ENCODE data around the gene TMEM94.
A peak's percentile ranks its signal among the peaks of the same experiment; 100 is the strongest.

TMEM94 gene

DNA sequence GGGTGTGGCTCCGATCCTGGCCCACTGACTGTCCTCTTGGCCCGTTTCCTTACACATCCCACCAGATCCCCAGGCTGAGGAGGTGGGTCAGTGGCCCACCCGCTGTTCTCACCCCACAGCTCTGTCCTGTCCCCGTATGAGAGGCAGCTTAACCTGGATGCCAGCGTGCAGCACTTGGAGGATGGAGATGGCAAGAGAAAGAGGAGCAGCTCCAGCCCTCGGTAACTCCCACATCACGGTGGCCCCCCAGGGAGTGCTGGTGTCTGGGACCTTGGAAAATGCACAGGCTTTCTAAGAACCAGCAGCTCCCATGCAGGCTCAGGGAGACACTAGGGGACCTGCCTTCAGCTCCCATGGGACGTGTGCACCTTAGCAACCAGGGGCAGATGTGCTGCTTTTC, 64.9 kb downstream of the TMEM94 start:
- no peak overlapping the region for H3K23ac ChIP-seq (ENCODE audit: low read length)
- H2AFZ ChIP-seq (ENCODE audit: insufficient read depth, low read length, poor library complexity) = no peak overlapping the region
- no peak overlapping the region for H3K27ac ChIP-seq (ENCODE audit: low read depth, low read length)
- no peak overlapping the region for H3K9ac ChIP-seq (ENCODE audit: low read length)
- no peak overlapping the region for H3K4ac ChIP-seq (ENCODE audit: low read depth, low read length)
- H2BK5ac ChIP-seq (ENCODE audit: low read depth, low read length, poor library complexity) = no peak overlapping the region
- H3K4me3 ChIP-seq (ENCODE audit: low read depth, low read length) = no peak overlapping the region
- H2BK12ac ChIP-seq (ENCODE audit: low read length) = no peak overlapping the region
- peaks cover 2% of the 10 kb centered on the region for H3K79me2 ChIP-seq (ENCODE audit: control insufficient read depth, insufficient read depth, low read length, poor library complexity)
- no peak overlapping the region for H3K14ac ChIP-seq (ENCODE audit: low read length)
- H3K4me2 ChIP-seq (ENCODE audit: low read length) = no peak overlapping the region
- H3K4me1 ChIP-seq (ENCODE audit: control insufficient read depth in 1 of 2, insufficient read depth in 2 of 2, low read length in 2 of 2) = peaks cover 5 to 15% of the 10 kb centered on the region in 2 experiments
- no peaks in the 10 kb centered on the region for H3K9me3 ChIP-seq (ENCODE audit: insufficient read depth, low read depth, low read length)
- DNase-seq = no peak
- H2BK120ac ChIP-seq (ENCODE audit: insufficient read depth, low read length, poor library complexity) = no peak overlapping the region
- H3K27me3 ChIP-seq (ENCODE audit: insufficient read depth, low read length) = no peaks in the 10 kb centered on the region
- H3K18ac ChIP-seq (ENCODE audit: low read length) = no peak overlapping the region
- peaks cover 8% of the 10 kb centered on the region for H3K79me1 ChIP-seq (ENCODE audit: low read length)
- H4K12ac ChIP-seq (ENCODE audit: low read depth, low read length) = no peak overlapping the region
- WGBS (ENCODE audit: extremely low coverage, insufficient coverage, insufficient read length) = no CpG with 5 or more reads among the region's 8 CpGs
- no peak overlapping the region for H4K8ac ChIP-seq (ENCODE audit: low read depth, low read length)
- H3K36me3 ChIP-seq (ENCODE audit: control insufficient read depth in 1 of 2, insufficient read depth in 2 of 2, low read length in 2 of 2) = peaks cover 9 to 25% of the 10 kb centered on the region in 2 experiments
- H2AK5ac ChIP-seq (ENCODE audit: low read length) = no peak overlapping the region
- no peak overlapping the region for H4K91ac ChIP-seq (ENCODE audit: low read depth, low read length)

- Histone ChIP-seq H4K91ac (ENCODE audit: low read depth, low read length) (no peak overlapping the region), H3K4me1 (ENCODE audit: control insufficient read depth in 1 of 2, insufficient read depth in 2 of 2, low read length in 2 of 2) (peaks cover 10 to 16% of the 10 kb centered on the region in 2 experiments), H4K12ac (ENCODE audit: low read depth, low read length) (no peak overlapping the region), H3K27me3 (ENCODE audit: insufficient read depth, low read length) (no peaks in the 10 kb centered on the region), H2AK5ac (ENCODE audit: low read length) (no peak overlapping the region), H3K79me1 (ENCODE audit: low read length) (peaks cover 3% of the 10 kb centered on the region), H3K4me2 (ENCODE audit: low read length) (no peak overlapping the region), H3K9ac (ENCODE audit: low read length) (no peak overlapping the region), H3K79me2 (ENCODE audit: control insufficient read depth, insufficient read depth, low read length, poor library complexity) (no peaks in the 10 kb centered on the region), H3K36me3 (ENCODE audit: control insufficient read depth in 1 of 2, insufficient read depth in 2 of 2, low read length in 2 of 2) (peaks cover 9 to 25% of the 10 kb centered on the region in 2 experiments), H2BK5ac (ENCODE audit: low read depth, low read length, poor library complexity) (no peak overlapping the region), H2AFZ (ENCODE audit: insufficient read depth, low read length, poor library complexity) (no peak overlapping the region), H3K4me3 (ENCODE audit: low read depth, low read length) (no peak overlapping the region), H3K14ac (ENCODE audit: low read length) (no peak overlapping the region), H2BK120ac (ENCODE audit: insufficient read depth, low read length, poor library complexity) (no peak overlapping the region), H3K4ac (ENCODE audit: low read depth, low read length) (no peak overlapping the region), H3K27ac (ENCODE audit: low read depth, low read length) (no peak overlapping the region), H3K9me3 (ENCODE audit: insufficient read depth, low read depth, low read length) (no peaks in the 10 kb centered on the region), H2BK12ac (ENCODE audit: low read length) (no peak overlapping the region), H3K18ac (ENCODE audit: low read length) (no peak overlapping the region), H3K23ac (ENCODE audit: low read length) (no peak overlapping the region), H4K8ac (ENCODE audit: low read depth, low read length) (no peak overlapping the region)
- WGBS (ENCODE audit: extremely low coverage, insufficient coverage, insufficient read length) = no CpG with 5 or more reads among the region's 33 CpGs
- no peak for DNase-seq
Observed at GRCh38 chr17:75521951-75522727, 65.7 kb downstream of the TMEM94 start.

DNA sequence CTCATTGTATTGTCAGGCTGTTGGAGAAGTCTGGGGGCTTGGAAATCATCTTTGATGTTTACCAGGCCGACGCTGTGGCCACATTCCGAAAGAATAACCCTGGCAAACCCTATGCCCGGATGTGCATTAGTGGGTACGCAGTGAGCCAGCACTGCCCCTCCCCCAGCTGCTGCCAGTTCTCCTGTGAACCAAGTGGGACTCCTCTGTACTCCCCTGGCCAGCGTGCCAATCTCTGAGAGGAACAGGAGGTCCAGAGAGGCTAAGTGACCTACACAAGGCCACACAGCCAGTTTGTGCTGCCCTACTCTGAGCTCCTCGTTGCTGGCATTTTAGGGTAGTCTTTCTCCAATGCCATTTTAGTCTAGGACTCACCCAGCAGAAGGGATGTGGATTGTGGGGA, 67.2 kb downstream of the TMEM94 start:
- H4K8ac ChIP-seq (ENCODE audit: low read depth, low read length) = no peak overlapping the region
- H2BK12ac ChIP-seq (ENCODE audit: low read length) = no peak overlapping the region
- H3K27me3 ChIP-seq (ENCODE audit: insufficient read depth, low read length) = no peaks in the 10 kb centered on the region
- no peaks in the 10 kb centered on the region for H3K9me3 ChIP-seq (ENCODE audit: insufficient read depth, low read depth, low read length)
- H3K27ac ChIP-seq (ENCODE audit: low read depth, low read length) = no peak overlapping the region
- no peak overlapping the region for H2BK120ac ChIP-seq (ENCODE audit: insufficient read depth, low read length, poor library complexity)
- no peak overlapping the region for H3K4me2 ChIP-seq (ENCODE audit: low read length)
- no peak overlapping the region for H2AFZ ChIP-seq (ENCODE audit: insufficient read depth, low read length, poor library complexity)
- H3K79me1 ChIP-seq (ENCODE audit: low read length) = peaks cover 3% of the 10 kb centered on the region
- H3K4me3 ChIP-seq (ENCODE audit: low read depth, low read length) = no peak overlapping the region
- no peak overlapping the region for H4K91ac ChIP-seq (ENCODE audit: low read depth, low read length)
- DNase-seq = no peak
- WGBS (ENCODE audit: extremely low coverage, insufficient coverage, insufficient read length) = no CpG with 5 or more reads among the region's 7 CpGs
- no peak overlapping the region for H2AK5ac ChIP-seq (ENCODE audit: low read length)
- H3K79me2 ChIP-seq (ENCODE audit: control insufficient read depth, insufficient read depth, low read length, poor library complexity) = no peaks in the 10 kb centered on the region
- H3K36me3 ChIP-seq (ENCODE audit: control insufficient read depth in 1 of 2, insufficient read depth in 2 of 2, low read length in 2 of 2) = peaks cover 9 to 25% of the 10 kb centered on the region in 2 experiments
- H3K4me1 ChIP-seq (ENCODE audit: control insufficient read depth in 1 of 2, insufficient read depth in 2 of 2, low read length in 2 of 2) = peaks cover 5 to 10% of the 10 kb centered on the region in 2 experiments
- no peak overlapping the region for H3K23ac ChIP-seq (ENCODE audit: low read length)
- H3K9ac ChIP-seq (ENCODE audit: low read length) = no peak overlapping the region
- no peak overlapping the region for H3K14ac ChIP-seq (ENCODE audit: low read length)
- H4K12ac ChIP-seq (ENCODE audit: low read depth, low read length) = no peak overlapping the region
- H3K18ac ChIP-seq (ENCODE audit: low read length) = no peak overlapping the region
- no peak overlapping the region for H3K4ac ChIP-seq (ENCODE audit: low read depth, low read length)
- no peak overlapping the region for H2BK5ac ChIP-seq (ENCODE audit: low read depth, low read length, poor library complexity)

GRCh38 chr17:75524269-75524969, 68.0 kb downstream of the TMEM94 start:
- no peak overlapping the region for H4K8ac ChIP-seq (ENCODE audit: low read depth, low read length)
- H2BK5ac ChIP-seq (ENCODE audit: low read depth, low read length, poor library complexity) = no peak overlapping the region
- no peaks in the 10 kb centered on the region for H3K27me3 ChIP-seq (ENCODE audit: insufficient read depth, low read length)
- DNase-seq = no peak
- peak overlapping the region; percentile 80 for H3K4me3 ChIP-seq (ENCODE audit: low read depth, low read length)
- peaks cover 3% of the 10 kb centered on the region for H3K79me1 ChIP-seq (ENCODE audit: low read length)
- H3K4ac ChIP-seq (ENCODE audit: low read depth, low read length) = no peak overlapping the region
- no peak overlapping the region for H3K18ac ChIP-seq (ENCODE audit: low read length)
- H4K91ac ChIP-seq (ENCODE audit: low read depth, low read length) = no peak overlapping the region
- H3K9me3 ChIP-seq (ENCODE audit: insufficient read depth, low read depth, low read length) = no peaks in the 10 kb centered on the region
- peak overlapping the region; percentile 85 for H3K4me2 ChIP-seq (ENCODE audit: low read length)
- no peak overlapping the region for H2AK5ac ChIP-seq (ENCODE audit: low read length)
- H3K27ac ChIP-seq (ENCODE audit: low read depth, low read length) = no peak overlapping the region
- H4K12ac ChIP-seq (ENCODE audit: low read depth, low read length) = no peak overlapping the region
- H3K4me1 ChIP-seq (ENCODE audit: control insufficient read depth in 1 of 2, insufficient read depth in 2 of 2, low read length in 2 of 2) = peaks cover 5 to 10% of the 10 kb centered on the region in 2 experiments
- H3K23ac ChIP-seq (ENCODE audit: low read length) = no peak overlapping the region
- H3K79me2 ChIP-seq (ENCODE audit: control insufficient read depth, insufficient read depth, low read length, poor library complexity) = no peaks in the 10 kb centered on the region
- H3K14ac ChIP-seq (ENCODE audit: low read length) = no peak overlapping the region
- no peak overlapping the region for H2AFZ ChIP-seq (ENCODE audit: insufficient read depth, low read length, poor library complexity)
- WGBS (ENCODE audit: extremely low coverage, insufficient coverage, insufficient read length) = no CpG with 5 or more reads among the region's 24 CpGs
- H3K36me3 ChIP-seq (ENCODE audit: control insufficient read depth in 1 of 2, insufficient read depth in 2 of 2, low read length in 2 of 2) = peaks cover 7 to 22% of the 10 kb centered on the region in 2 experiments
- H2BK120ac ChIP-seq (ENCODE audit: insufficient read depth, low read length, poor library complexity) = no peak overlapping the region
- no peak overlapping the region for H3K9ac ChIP-seq (ENCODE audit: low read length)
- H2BK12ac ChIP-seq (ENCODE audit: low read length) = no peak overlapping the region

Measured in trophoblast cell (in vitro differentiated cells and primary cell).